OCI-LY7 (cell line): Measurements from ENCODE around the gene FBXO17.

Experiments used
- EZH2phosphoT487 ChIP-seq: fragments of 200-600 bp; sonication (generic); IDR thresholded peaks from 2 replicates; pipeline ENCODE4 v1.6.1; 2018; ENCODE audit warnings: low read depth, borderline replicate concordance, mild to moderate bottlenecking, mixed run types, antibody characterized with exemption, low read length, moderate library complexity, mixed read lengths
- TF ChIP-seq, protein P1 (sequence below): fragments of 200-600 bp; sonication (generic); conservative IDR thresholded peaks from 2 replicates; pipeline ENCODE4 v1.5.1; 2014; ENCODE audit warnings: mild to moderate bottlenecking, antibody characterized with exemption, low read length, moderate library complexity, mixed read lengths

DNA sequence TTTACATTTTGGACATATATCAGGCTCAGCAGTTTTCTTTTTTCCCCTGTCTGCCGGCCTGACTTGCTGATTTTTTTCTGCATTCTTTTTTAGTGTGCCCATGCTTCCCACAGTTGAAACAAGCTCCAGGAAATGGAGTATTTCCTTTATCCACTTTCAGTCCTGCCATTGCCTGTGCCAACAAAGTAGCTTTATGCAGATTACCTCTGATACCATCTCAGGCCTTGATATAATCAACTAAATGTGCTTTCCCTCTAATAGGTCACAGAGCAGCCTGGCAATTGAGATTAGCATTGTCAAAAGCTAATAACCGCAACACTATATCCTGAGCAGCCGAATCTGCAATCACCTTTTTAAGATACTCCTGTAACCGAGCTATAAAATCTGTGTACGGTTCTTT is 35.6 kb downstream of the FBXO17 start:
- TF ChIP-seq, protein P1, sequence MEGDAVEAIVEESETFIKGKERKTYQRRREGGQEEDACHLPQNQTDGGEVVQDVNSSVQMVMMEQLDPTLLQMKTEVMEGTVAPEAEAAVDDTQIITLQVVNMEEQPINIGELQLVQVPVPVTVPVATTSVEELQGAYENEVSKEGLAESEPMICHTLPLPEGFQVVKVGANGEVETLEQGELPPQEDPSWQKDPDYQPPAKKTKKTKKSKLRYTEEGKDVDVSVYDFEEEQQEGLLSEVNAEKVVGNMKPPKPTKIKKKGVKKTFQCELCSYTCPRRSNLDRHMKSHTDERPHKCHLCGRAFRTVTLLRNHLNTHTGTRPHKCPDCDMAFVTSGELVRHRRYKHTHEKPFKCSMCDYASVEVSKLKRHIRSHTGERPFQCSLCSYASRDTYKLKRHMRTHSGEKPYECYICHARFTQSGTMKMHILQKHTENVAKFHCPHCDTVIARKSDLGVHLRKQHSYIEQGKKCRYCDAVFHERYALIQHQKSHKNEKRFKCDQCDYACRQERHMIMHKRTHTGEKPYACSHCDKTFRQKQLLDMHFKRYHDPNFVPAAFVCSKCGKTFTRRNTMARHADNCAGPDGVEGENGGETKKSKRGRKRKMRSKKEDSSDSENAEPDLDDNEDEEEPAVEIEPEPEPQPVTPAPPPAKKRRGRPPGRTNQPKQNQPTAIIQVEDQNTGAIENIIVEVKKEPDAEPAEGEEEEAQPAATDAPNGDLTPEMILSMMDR = no peak
- TF ChIP-seq EZH2phosphoT487 = no peak
